ENCODE data around the gene CACNA1D. TPM values are rescaled to one million over a fixed set of nuclear protein-coding genes. Genes with fewer than 3 reads are reported as not detected.

Gene CACNA1D
- total and polyA plus RNA-seq, 7 experiments from 2014 or later = 0.61 to 2.0 (median 0.70) TPM; not detected in 4

DNA sequence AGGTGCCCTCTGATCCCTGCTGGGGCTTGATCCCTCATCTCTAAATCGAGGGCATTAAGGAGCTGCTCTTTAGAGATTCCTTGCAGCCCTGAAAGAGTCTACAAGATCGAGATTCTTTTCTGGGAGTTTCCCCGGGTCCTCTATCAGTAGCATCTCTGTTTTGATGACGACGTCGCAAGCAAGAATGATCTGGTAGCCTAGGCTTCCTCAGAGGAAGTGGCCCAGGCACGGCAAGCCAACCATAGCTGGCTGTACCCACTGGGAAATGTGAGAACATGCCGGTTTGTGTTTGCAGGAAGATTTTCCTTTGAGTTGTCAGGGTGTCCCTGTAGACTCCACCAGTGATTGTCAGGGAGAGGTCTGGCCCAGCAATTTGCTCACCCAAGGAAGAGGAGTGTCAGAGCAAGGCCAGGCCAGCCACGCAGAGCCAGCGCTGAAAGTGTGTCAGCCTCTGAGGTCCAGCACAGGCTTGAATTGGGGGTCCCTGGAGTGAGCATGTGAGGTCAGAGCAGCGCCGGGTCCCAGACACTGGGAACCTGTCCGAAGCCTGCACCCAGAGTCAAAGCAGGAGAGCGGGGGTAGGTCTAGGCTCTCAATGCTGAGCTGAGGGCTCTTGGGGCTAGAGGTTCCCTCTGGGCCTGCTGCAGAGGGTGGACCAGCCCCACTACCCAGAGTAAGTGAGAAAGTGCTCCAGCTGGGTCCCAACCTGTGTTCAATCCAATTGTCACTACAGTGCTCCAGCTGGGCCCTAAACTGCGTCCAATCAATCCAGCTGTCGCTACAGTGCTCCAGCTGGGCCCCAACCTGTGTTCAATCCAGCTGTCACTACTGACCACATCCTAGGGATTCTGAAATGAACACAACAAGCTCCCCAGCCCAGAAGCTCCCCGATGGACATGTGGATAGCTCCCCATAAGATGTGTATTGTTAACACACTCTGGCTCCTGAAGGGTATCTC is 256.1 kb downstream of the CACNA1D start:
- ChIA-PET POLR2A (no interaction called here), CTCF (interaction anchor here (0.6 kb wide), 1 partner anchor 522 kb away, joined by 3 read pairs; no protein-coding TSS in a partner anchor)
- peaks cover 0 to 3% (median 0%) of the 10 kb centered on the region in 5 donors for H3K36me3 Mint-ChIP-seq
- Histone ChIP-seq H3K27ac (ENCODE audit: low read depth, low read length) (no peak overlapping the region), H3K27me3 (ENCODE audit: control insufficient read depth in 2 of 2, insufficient read depth in 2 of 2, low read length in 2 of 2) (no peaks in the 10 kb centered on the region), H3K36me3 (ENCODE audit: control insufficient read depth in 2 of 3, insufficient read depth in 3 of 3, low read length in 3 of 3) (no peaks in the 10 kb centered on the region), H3K4me1 (ENCODE audit: control insufficient read depth in 2 of 2, insufficient read depth in 2 of 2, low read length in 2 of 2) (peaks cover 0 to 7% of the 10 kb centered on the region in 2 donors), H3K4me3 (ENCODE audit: low read length) (no peak overlapping the region), H3K9me3 (ENCODE audit: control insufficient read depth in 2 of 3, low read length in 3 of 3) (no peaks in the 10 kb centered on the region)
- DNase-seq (no peak), ATAC-seq (no peak)
- H3K27ac Mint-ChIP-seq = peak overlapping the region in 1 of 9 donors; percentile 40
- H3K9me3 Mint-ChIP-seq = no peaks in the 10 kb centered on the region
- peaks cover 0 to 16% (median 6%) of the 10 kb centered on the region in 5 donors for H3K27me3 Mint-ChIP-seq
- peaks cover 4 to 37% (median 11%) of the 10 kb centered on the region in 7 donors for H3K4me1 Mint-ChIP-seq
- intact Hi-C loops (cut with micrococcal nuclease) = no loop called here
- H3K4me3 Mint-ChIP-seq = no peak overlapping the region

DNA sequence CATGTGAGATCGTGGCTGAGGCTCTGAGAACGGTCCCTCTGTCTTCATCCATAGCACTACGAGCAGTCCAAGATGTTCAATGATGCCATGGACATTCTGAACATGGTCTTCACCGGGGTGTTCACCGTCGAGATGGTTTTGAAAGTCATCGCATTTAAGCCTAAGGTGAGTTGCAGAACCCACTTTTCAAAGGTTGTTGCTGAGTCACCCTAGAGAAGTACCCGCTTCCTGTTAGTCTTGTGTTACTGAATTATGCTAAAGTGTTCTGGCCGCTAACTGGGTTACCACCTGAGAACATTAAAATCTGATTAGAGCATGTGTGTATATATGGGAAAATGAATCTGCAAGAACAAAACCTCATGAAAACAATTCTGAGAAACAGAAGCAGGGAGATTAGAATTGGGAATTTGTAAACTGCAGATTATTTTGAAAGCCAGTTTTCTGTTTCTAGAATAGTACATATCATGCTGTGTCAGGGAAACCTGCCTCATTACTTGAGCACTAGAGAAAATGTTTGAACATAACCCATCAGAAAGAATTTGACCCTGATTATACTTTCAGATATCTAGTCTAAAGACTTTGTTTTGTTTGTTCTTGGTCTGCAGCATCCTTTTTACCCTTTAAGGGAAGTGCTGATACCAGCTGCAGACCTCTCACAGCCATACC is 259.2 kb downstream of the CACNA1D start:
- H3K4me3 Mint-ChIP-seq = peak overlapping the region in 1 of 10 donors; percentile 44
- intact Hi-C loops (cut with micrococcal nuclease) = no loop called here
- no peaks in the 10 kb centered on the region for H3K9me3 ChIP-seq (ENCODE audit: control insufficient read depth in 2 of 3, low read length in 3 of 3)
- peaks cover 0 to 7% of the 10 kb centered on the region in 2 donors for H3K4me1 ChIP-seq (ENCODE audit: control insufficient read depth in 2 of 2, insufficient read depth in 2 of 2, low read length in 2 of 2)
- H3K9me3 Mint-ChIP-seq = peaks cover 0 to 2% (median 0%) of the 10 kb centered on the region in 11 donors
- peak in 1 of 9 donors; percentile 5 for DNase-seq
- POLR2A ChIA-PET = no interaction called here
- no peaks in the 10 kb centered on the region for H3K27me3 ChIP-seq (ENCODE audit: control insufficient read depth in 2 of 2, insufficient read depth in 2 of 2, low read length in 2 of 2)
- peaks cover 0 to 16% (median 12%) of the 10 kb centered on the region in 5 donors for H3K27me3 Mint-ChIP-seq
- H3K36me3 Mint-ChIP-seq = peaks cover 0 to 3% (median 0%) of the 10 kb centered on the region in 5 donors
- peak; percentile 59 for ATAC-seq
- no peaks in the 10 kb centered on the region for H3K36me3 ChIP-seq (ENCODE audit: control insufficient read depth in 2 of 3, insufficient read depth in 3 of 3, low read length in 3 of 3)
- CTCF ChIA-PET = no interaction called here
- peak overlapping the region in 1 of 9 donors; percentile 81 for H3K27ac Mint-ChIP-seq
- H3K4me3 ChIP-seq (ENCODE audit: low read length) = no peak overlapping the region
- H3K27ac ChIP-seq (ENCODE audit: low read depth, low read length) = no peak overlapping the region
- peaks cover 4 to 37% (median 11%) of the 10 kb centered on the region in 7 donors for H3K4me1 Mint-ChIP-seq

DNA sequence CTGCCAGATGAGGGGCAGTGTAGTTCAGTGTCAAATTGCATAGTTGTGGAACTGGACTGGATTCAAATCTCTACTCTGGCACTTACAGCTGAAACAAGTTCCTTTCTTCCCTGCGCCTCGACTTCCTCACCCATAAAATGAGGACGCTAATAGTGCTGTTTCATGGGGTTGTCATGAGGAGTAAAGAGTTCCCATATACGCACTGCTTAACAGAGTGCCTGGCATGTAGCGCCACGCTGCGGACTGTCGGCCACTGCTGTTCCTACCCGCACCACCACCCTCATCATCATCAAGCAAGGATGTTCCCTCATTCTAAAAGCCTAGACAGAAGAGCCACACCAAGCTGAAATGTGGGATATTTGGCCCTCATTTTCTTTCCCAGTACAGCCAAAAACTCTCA is 259.9 kb downstream of the CACNA1D start:
- H3K4me3 ChIP-seq (ENCODE audit: low read length) = no peak overlapping the region
- peak; percentile 22 for ATAC-seq
- no peaks in the 10 kb centered on the region for H3K36me3 ChIP-seq (ENCODE audit: control insufficient read depth in 2 of 3, insufficient read depth in 3 of 3, low read length in 3 of 3)
- peaks cover 0 to 2% (median 0%) of the 10 kb centered on the region in 11 donors for H3K9me3 Mint-ChIP-seq
- peak overlapping the region in 1 of 10 donors; percentile 44 for H3K4me3 Mint-ChIP-seq
- H3K4me1 Mint-ChIP-seq = peaks cover 4 to 32% (median 11%) of the 10 kb centered on the region in 7 donors
- H3K36me3 Mint-ChIP-seq = peaks cover 0 to 3% (median 0%) of the 10 kb centered on the region in 5 donors
- H3K27me3 Mint-ChIP-seq = peaks cover 0 to 16% (median 12%) of the 10 kb centered on the region in 5 donors
- DNase-seq = no peak
- no peaks in the 10 kb centered on the region for H3K9me3 ChIP-seq (ENCODE audit: control insufficient read depth in 2 of 3, low read length in 3 of 3)
- H3K27me3 ChIP-seq (ENCODE audit: control insufficient read depth in 2 of 2, insufficient read depth in 2 of 2, low read length in 2 of 2) = no peaks in the 10 kb centered on the region
- peak overlapping the region in 1 of 9 donors; percentile 81 for H3K27ac Mint-ChIP-seq
- POLR2A ChIA-PET = no interaction called here
- peaks cover 0 to 7% of the 10 kb centered on the region in 2 donors for H3K4me1 ChIP-seq (ENCODE audit: control insufficient read depth in 2 of 2, insufficient read depth in 2 of 2, low read length in 2 of 2)
- H3K27ac ChIP-seq (ENCODE audit: low read depth, low read length) = no peak overlapping the region
- CTCF ChIA-PET = no interaction called here
- intact Hi-C loops (cut with micrococcal nuclease) = no loop called here

DNA sequence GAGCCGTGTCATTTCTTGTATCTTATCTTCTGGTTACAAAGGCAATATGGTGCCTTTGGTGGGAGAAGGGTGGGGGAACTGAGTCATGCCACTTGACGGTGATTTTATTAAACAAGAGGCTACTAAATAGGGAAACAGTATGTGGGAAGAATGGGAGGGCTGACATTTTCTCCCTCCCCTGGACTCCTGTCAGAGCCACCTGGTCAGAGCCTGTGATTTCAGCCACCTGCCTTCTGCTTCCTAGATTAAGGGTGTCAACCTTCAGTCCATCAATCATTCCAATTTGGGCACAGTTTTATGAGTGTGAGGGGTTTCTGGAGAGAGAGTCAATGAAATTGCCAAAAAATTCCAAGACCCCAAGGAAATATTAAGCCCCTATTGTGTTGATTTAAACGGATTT is 264.4 kb downstream of the CACNA1D start:
- H3K4me1 ChIP-seq (ENCODE audit: control insufficient read depth in 2 of 2, insufficient read depth in 2 of 2, low read length in 2 of 2) = peaks cover 0 to 7% of the 10 kb centered on the region in 2 donors
- CTCF ChIA-PET = no interaction called here
- H3K27ac ChIP-seq (ENCODE audit: low read depth, low read length) = no peak overlapping the region
- peaks cover 0 to 2% (median 0%) of the 10 kb centered on the region in 11 donors for H3K9me3 Mint-ChIP-seq
- no peaks in the 10 kb centered on the region for H3K36me3 ChIP-seq (ENCODE audit: control insufficient read depth in 2 of 3, insufficient read depth in 3 of 3, low read length in 3 of 3)
- no peaks in the 10 kb centered on the region for H3K27me3 ChIP-seq (ENCODE audit: control insufficient read depth in 2 of 2, insufficient read depth in 2 of 2, low read length in 2 of 2)
- no peaks in the 10 kb centered on the region for H3K9me3 ChIP-seq (ENCODE audit: control insufficient read depth in 2 of 3, low read length in 3 of 3)
- no peak overlapping the region for H3K4me3 Mint-ChIP-seq
- intact Hi-C loops (cut with micrococcal nuclease) = no loop called here
- no peaks in the 10 kb centered on the region for H3K36me3 Mint-ChIP-seq
- H3K27me3 Mint-ChIP-seq = peaks cover 4 to 13% (median 10%) of the 10 kb centered on the region in 5 donors
- POLR2A ChIA-PET = no interaction called here
- H3K4me1 Mint-ChIP-seq = peaks cover 0 to 15% (median 4%) of the 10 kb centered on the region in 7 donors
- DNase-seq = no peak
- H3K27ac Mint-ChIP-seq = no peak overlapping the region
- no peak for ATAC-seq
- H3K4me3 ChIP-seq (ENCODE audit: low read length) = no peak overlapping the region

DNA sequence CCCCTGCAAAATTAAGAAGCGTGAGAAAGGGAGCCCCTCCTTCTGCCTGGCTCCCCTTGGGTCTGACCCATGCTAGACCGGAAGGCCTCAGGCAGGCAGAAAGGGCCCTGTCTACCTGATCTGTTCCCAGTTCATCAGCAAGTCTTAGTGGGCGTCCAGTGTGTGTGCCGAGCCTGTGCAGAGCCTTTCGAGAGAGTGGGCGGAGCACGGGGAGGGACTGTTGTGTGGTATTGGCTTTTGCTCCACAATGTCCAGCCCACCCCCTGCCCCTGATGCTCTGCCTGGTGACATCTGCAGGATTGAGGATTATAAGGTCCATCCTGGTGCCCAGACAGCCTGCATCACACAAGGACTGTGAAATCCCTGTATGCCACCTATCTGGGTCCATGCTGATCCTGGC is 268.9 kb downstream of the CACNA1D start:
- Mint-ChIP-seq H3K27ac (no peak overlapping the region), H3K4me3 (no peak overlapping the region)
- no peaks in the 10 kb centered on the region for H3K36me3 ChIP-seq (ENCODE audit: control insufficient read depth in 2 of 3, insufficient read depth in 3 of 3, low read length in 3 of 3)

DNA sequence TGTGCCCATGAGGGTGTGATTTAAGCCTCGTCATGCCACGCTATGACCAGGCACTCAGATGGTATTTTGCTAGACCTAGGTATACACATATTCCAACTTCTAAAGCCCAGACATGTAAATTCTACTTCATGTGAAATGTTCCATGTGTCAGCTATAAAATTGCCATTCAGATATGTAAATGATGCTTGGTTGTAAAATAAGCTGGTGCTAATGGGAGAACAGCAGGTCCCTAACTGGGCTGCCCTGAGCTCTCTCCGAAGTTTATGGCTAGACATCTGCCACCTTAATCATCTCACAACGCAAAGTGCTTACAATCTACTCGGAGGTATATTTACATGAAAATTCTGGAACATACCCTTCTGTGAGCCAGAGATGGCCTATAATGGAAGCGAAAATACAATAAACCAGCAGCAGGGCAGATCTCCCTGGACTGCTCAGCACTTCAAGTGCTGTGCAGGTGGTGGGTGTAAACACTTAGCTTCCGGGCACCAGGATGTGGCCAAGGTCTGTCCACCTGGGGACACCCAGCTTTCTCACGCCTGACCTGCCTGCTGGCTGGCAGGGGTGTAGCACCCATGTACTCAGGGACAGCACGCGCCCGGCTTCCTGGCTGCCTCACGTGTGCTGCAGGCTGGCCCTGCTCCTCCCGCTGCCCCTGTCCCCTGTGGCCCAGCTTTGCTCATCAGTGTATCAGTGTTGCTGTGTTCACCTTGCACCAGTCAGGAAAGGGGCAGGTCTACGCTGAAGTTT is 269.8 kb downstream of the CACNA1D start:
- Histone ChIP-seq H3K4me3 (ENCODE audit: low read length) (no peak overlapping the region), H3K4me1 (ENCODE audit: control insufficient read depth in 2 of 2, insufficient read depth in 2 of 2, low read length in 2 of 2) (no peaks in the 10 kb centered on the region), H3K27ac (ENCODE audit: low read depth, low read length) (no peak overlapping the region), H3K9me3 (ENCODE audit: control insufficient read depth in 2 of 3, low read length in 3 of 3) (no peaks in the 10 kb centered on the region), H3K36me3 (ENCODE audit: control insufficient read depth in 2 of 3, insufficient read depth in 3 of 3, low read length in 3 of 3) (no peaks in the 10 kb centered on the region), H3K27me3 (ENCODE audit: control insufficient read depth in 2 of 2, insufficient read depth in 2 of 2, low read length in 2 of 2) (no peaks in the 10 kb centered on the region)
- no peak for DNase-seq
- no peaks in the 10 kb centered on the region for H3K36me3 Mint-ChIP-seq
- no peak overlapping the region for H3K27ac Mint-ChIP-seq
- CTCF ChIA-PET = no interaction called here
- POLR2A ChIA-PET = no interaction called here
- peaks cover 0 to 21% (median 4%) of the 10 kb centered on the region in 5 donors for H3K27me3 Mint-ChIP-seq
- intact Hi-C loops (cut with micrococcal nuclease) = no loop called here
- H3K4me3 Mint-ChIP-seq = no peak overlapping the region
- H3K4me1 Mint-ChIP-seq = no peaks in the 10 kb centered on the region
- no peak for ATAC-seq
- H3K9me3 Mint-ChIP-seq = no peaks in the 10 kb centered on the region

More for the DNA sequence above, 268.9 kb downstream of the CACNA1D start:
- no peak for ATAC-seq
- intact Hi-C loops (cut with micrococcal nuclease) = no loop called here
- Mint-ChIP-seq H3K4me1 (no peaks in the 10 kb centered on the region), H3K27me3 (peaks cover 0 to 21% (median 4%) of the 10 kb centered on the region in 5 donors), H3K36me3 (no peaks in the 10 kb centered on the region), H3K9me3 (no peaks in the 10 kb centered on the region)
- Histone ChIP-seq H3K27me3 (ENCODE audit: control insufficient read depth in 2 of 2, insufficient read depth in 2 of 2, low read length in 2 of 2) (no peaks in the 10 kb centered on the region), H3K9me3 (ENCODE audit: control insufficient read depth in 2 of 3, low read length in 3 of 3) (no peaks in the 10 kb centered on the region), H3K27ac (ENCODE audit: low read depth, low read length) (no peak overlapping the region), H3K4me1 (ENCODE audit: control insufficient read depth in 2 of 2, insufficient read depth in 2 of 2, low read length in 2 of 2) (no peaks in the 10 kb centered on the region), H3K4me3 (ENCODE audit: low read length) (no peak overlapping the region)
- no peak for DNase-seq
- ChIA-PET CTCF (no interaction called here), POLR2A (no interaction called here)

Data from naive thymus-derived CD4-positive, alpha-beta T cell (primary cell).